ENCODE measurements around the gene ATG2A. TPM values are rescaled to one million over a fixed set of nuclear protein-coding genes. Genes with fewer than 3 reads are reported as not detected.

ATG2A gene
- total and polyA plus RNA-seq, 7 donors = 11.0 to 21.6 (median 19.5) TPM

DNA sequence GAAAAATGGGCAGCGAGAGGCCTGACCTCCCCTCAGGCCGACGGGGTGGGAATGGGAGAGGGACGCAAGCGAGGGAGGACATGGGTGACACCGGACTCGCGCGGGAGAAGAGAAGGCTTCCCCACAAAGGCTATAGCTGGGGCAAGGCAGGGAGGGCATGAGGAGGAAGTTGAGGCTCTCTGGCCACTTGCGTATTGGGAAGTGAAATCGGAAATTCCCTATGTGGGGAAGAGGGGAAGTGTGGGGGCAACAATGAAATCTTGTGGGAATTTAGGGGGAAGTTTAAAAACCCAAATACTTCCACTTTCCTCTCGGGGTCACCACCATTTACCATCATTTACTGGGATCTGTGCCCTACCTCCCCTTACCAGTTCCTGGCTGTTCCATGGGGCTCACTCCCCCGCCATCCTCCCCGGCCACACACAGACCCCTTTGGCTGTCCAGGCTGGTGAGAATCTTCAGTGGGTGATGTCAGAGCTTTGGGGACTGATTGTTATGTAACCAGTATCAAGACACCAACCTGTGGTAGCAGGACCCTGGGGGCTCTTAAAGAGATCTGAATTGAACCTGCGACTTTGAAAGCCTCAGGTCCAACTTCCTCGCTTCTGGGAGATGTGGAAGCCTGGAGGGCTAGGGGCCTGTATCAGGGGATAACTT is 37.6 kb downstream of the ATG2A start:
- DNase-seq (peak in 1 of 2 donors; percentile 52), ATAC-seq (peak in 2 of 4 donors; percentile 2 to 3)
- no peaks in the 10 kb centered on the region for H3K9me3 ChIP-seq
- H3K36me3 ChIP-seq (ENCODE audit: insufficient read depth in 1 of 2, low read depth in 1 of 2) = peaks cover 0 to 2% of the 10 kb centered on the region in 2 donors
- peak overlapping the region; percentile 99 for H3K4me3 ChIP-seq
- peaks cover 40% of the 10 kb centered on the region for H3K4me1 ChIP-seq
- intact Hi-C loops (cut with DNase I) = no loop called here
- 22 to 27% (median 25%) methylated on average over 16 of the region's 16 CpGs for WGBS, 3 donors
- TF ChIP-seq, protein P1, sequence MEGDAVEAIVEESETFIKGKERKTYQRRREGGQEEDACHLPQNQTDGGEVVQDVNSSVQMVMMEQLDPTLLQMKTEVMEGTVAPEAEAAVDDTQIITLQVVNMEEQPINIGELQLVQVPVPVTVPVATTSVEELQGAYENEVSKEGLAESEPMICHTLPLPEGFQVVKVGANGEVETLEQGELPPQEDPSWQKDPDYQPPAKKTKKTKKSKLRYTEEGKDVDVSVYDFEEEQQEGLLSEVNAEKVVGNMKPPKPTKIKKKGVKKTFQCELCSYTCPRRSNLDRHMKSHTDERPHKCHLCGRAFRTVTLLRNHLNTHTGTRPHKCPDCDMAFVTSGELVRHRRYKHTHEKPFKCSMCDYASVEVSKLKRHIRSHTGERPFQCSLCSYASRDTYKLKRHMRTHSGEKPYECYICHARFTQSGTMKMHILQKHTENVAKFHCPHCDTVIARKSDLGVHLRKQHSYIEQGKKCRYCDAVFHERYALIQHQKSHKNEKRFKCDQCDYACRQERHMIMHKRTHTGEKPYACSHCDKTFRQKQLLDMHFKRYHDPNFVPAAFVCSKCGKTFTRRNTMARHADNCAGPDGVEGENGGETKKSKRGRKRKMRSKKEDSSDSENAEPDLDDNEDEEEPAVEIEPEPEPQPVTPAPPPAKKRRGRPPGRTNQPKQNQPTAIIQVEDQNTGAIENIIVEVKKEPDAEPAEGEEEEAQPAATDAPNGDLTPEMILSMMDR (IDR thresholded peaks at IDR 0.05) = no peak
- H3K27ac ChIP-seq = peak overlapping the region; percentile 97
- no peaks in the 10 kb centered on the region for H3K27me3 ChIP-seq (ENCODE audit: insufficient read depth in 3 of 3, low read length in 2 of 3)

DNA sequence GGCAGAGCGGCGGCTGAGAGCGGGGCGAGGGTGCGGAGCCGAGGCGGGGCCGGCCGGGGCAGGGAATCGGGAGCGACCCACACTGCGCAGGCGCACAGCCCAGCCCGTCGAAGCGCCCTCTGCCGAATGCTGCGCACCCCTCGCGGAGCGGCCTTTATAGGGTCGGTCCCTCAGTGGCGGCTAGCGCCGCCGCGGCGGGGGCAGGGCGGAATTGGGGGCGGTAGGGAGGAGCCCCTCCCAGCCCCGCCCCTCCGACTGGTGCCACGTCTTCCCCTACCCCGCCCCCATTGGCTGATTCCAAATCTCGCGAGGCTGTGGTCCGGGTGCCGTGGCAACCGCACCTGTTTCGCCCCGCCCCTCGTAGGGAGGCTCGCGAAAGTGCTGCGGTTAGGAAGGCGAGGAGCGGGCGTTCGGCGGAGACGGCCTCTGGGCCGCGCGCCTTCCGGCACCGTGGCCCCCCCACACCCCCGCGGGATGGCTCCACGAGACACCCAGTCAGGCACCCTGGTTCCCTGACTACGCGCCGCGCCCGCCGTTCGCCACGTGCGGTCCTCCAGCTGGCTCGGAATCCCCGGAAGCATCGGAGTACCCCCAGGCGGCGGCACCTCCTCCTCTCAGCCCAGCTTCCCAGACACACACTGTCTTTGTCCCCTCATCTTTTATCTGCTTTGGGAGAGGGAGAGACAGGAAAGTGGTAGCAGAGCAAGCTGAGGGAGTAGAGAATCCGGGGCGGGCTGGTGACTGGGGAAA is 38.3 kb downstream of the ATG2A start, which contains the start of gene EHD1:
TSS of gene EHD1 (minus strand) at position 128 of the 750 bp plus-strand sequence. CDS start 157 bp downstream, outside the sequence.
- ATAC-seq = peak; percentile 82 to 92 (median 88)
- intact Hi-C loops (cut with DNase I) = loop anchor here in 1 of 2 donors (1.0 kb wide), 1 partner anchor 68 kb away; the partner anchor contains the start of gene MEN1
- Histone ChIP-seq H3K36me3 (ENCODE audit: insufficient read depth in 1 of 2, low read depth in 1 of 2) (peaks cover 0 to 9% of the 10 kb centered on the region in 2 donors), H3K4me3 (peak within 1 kb of the TSS; percentile 99), H3K27ac (peak within 1 kb of the TSS; percentile 97), H3K4me1 (peaks cover 42% of the 10 kb centered on the region), H3K27me3 (ENCODE audit: insufficient read depth in 3 of 3, low read length in 2 of 3) (no peaks in the 10 kb centered on the region), H3K9me3 (no peaks in the 10 kb centered on the region)
- WGBS, 3 donors = 0 to 1% (median 0%) methylated on average over 33 to 75 of the region's 75 CpGs
- TF ChIP-seq, protein P1 (IDR thresholded peaks at IDR 0.05) = peak; percentile 46
- peak; percentile 99 for DNase-seq

DNA sequence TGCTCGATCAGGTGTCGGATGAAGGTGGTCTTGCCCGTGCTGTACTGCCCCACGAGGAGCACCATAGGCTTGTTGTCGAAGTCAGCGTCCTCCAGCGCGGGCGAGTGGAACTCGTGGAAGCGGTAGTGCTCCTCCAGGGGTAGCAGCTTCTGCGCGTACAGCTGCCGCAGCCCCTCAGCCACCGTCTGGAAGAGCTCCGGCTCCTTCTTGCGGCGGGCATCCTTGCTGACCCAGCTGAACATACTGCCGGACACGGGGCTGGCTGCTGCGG is 38.9 kb downstream of the ATG2A start:
- H3K9me3 ChIP-seq = no peaks in the 10 kb centered on the region
- peak overlapping the region; percentile 99 for H3K4me3 ChIP-seq
- H3K27me3 ChIP-seq (ENCODE audit: insufficient read depth in 3 of 3, low read length in 2 of 3) = no peaks in the 10 kb centered on the region
- intact Hi-C loops (cut with DNase I) = loop anchor here in 1 of 2 donors (1.0 kb wide), 1 partner anchor 68 kb away; the partner anchor contains the start of gene MEN1
- peaks cover 0 to 14% of the 10 kb centered on the region in 2 donors for H3K36me3 ChIP-seq (ENCODE audit: insufficient read depth in 1 of 2, low read depth in 1 of 2)
- 0% methylated on average over 18 to 21 of the region's 21 CpGs for WGBS, 3 donors
- ATAC-seq = peak; percentile 29 to 54 (median 36)
- H3K4me1 ChIP-seq = peaks cover 46% of the 10 kb centered on the region
- DNase-seq = no peak
- TF ChIP-seq, protein P1 (IDR thresholded peaks at IDR 0.05) = no peak
- H3K27ac ChIP-seq = peak overlapping the region; percentile 97

DNA sequence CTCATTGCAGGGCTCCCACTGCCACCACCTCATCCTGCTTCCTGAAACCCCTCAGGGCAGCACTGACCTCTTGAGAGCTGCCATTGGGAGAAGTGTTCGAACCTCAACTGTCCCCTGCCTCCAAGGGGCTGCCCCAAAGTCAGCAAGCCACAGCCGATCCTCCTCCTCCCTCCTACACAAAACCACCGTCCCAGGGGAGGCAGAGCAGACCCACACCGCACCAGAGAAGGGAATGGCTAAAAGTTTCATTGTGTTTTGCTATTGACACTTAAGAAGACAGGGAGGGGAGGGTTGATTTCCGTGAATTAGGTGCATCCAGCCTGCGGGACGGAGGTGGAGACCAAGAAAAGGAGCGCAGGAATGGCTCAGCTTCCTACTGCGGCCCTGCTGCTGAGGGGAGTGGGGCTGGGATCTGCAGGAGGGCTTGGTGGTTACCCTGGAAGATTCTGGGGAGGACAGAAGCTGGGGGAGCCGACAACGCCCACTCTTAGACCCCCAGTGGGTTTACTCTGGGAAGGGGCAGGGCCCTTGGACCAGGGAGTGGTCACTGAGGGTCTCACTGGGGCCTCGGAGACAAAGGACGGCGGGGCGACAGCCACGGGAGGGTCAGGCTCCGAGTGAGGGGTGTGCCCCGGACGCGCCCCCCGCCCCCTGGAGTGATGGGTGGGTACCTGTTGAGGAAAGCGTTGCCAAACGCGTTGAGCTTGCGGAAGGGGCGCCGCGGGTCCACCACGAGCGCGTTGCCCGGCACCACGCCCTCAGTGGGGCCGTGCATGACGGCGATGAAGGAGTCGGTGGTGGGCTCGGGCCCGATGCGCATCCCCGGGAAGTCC is 39.4 kb downstream of the ATG2A start:
- intact Hi-C loops (cut with DNase I) = loop anchor here (1.0 to 2.0 kb wide), 3 partner anchors 15 to 67 kb away; partner anchors contain the start of gene MEN1 (in 1 of the 2)
- DNase-seq = peak in 1 of 2 donors; percentile 19
- WGBS, 3 donors = 0 to 1% (median 0%) methylated on average over 35 to 41 of the region's 41 CpGs

More for the DNA sequence above, 39.4 kb downstream of the ATG2A start:
- peaks cover 0 to 20% of the 10 kb centered on the region in 2 donors for H3K36me3 ChIP-seq (ENCODE audit: insufficient read depth in 1 of 2, low read depth in 1 of 2)
- no peaks in the 10 kb centered on the region for H3K27me3 ChIP-seq (ENCODE audit: insufficient read depth in 3 of 3, low read length in 2 of 3)
- peaks cover 52% of the 10 kb centered on the region for H3K4me1 ChIP-seq
- peak overlapping the region; percentile 99 for H3K4me3 ChIP-seq
- H3K27ac ChIP-seq = peak overlapping the region; percentile 97
- H3K9me3 ChIP-seq = no peaks in the 10 kb centered on the region
- ATAC-seq = peak; percentile 0 to 9 (median 4)
- TF ChIP-seq, protein P1 (IDR thresholded peaks at IDR 0.05) = no peak

Data from psoas muscle (tissue), 8 donors.